ENCODE data around the gene CARD11. TPM values are rescaled to one million over a fixed set of nuclear protein-coding genes. Genes with fewer than 3 reads are reported as not detected.

Gene CARD11
- total and polyA plus RNA-seq, 2 donors (not counting 1 experiment from before 2014, with no cell fraction given): 129 to 135 TPM

GRCh38 chr7:2982831-2983230, 60.8 kb downstream of the CARD11 start:
- Histone ChIP-seq H3K36me3 (replicated peaks in 1 of 2; ENCODE audit: control extremely low read depth in 1 of 2, control insufficient read depth in 1 of 2, extremely low read depth in 1 of 2, insufficient read depth in 2 of 2, low read length in 1 of 2) (peaks cover 0 to 24% of the 10 kb centered on the region in 2 experiments), H3K79me2 (ENCODE audit: control insufficient read depth, insufficient read depth, low read length) (peaks cover 89% of the 10 kb centered on the region), H3K4me2 (replicated peaks; ENCODE audit: low read depth, low read length, poor library complexity, severe bottlenecking) (peak overlapping the region; percentile 47), H3K4me3 (ENCODE audit: control extremely low read depth in 1 of 5, extremely low read depth in 1 of 5, insufficient read depth in 1 of 5, low read depth in 2 of 5, low read length in 4 of 5) (no peak overlapping the region), H3K9ac (ENCODE audit: low read length) (no peak overlapping the region), H3K4me1 (ENCODE audit: control insufficient read depth in 2 of 2, insufficient read depth in 2 of 2, low read length in 2 of 2) (peaks cover 61 to 86% of the 10 kb centered on the region in 2 donors), H3K27me3 (replicated peaks in 1 of 4; ENCODE audit: control extremely low read depth in 1 of 4, control insufficient read depth in 3 of 4, insufficient read depth in 4 of 4, low read length in 3 of 4) (no peaks in the 10 kb centered on the region), H4K20me1 (ENCODE audit: control insufficient read depth, insufficient read depth, low read length, poor library complexity, severe bottlenecking) (peaks cover 48% of the 10 kb centered on the region), H3K9me3 (ENCODE audit: control extremely low read depth in 1 of 3, control insufficient read depth in 2 of 3, insufficient read depth in 1 of 3, low read length in 2 of 3) (peaks cover 0 to 12% (median 0%) of the 10 kb centered on the region in 3 donors), H3K27ac (ENCODE audit: low read length in 2 of 2) (peak overlapping the region; percentile 57 to 92), H2AFZ (ENCODE audit: insufficient read depth, low read depth, low read length, poor library complexity, severe bottlenecking) (no peak overlapping the region)
- TF ChIP-seq EZH2 (IDR thresholded peaks at IDR 0.05; ENCODE audit: borderline replicate concordance, insufficient read depth, low read depth, low read length, poor library complexity, severe bottlenecking): no peak
- TF ChIP-seq, protein P1, sequence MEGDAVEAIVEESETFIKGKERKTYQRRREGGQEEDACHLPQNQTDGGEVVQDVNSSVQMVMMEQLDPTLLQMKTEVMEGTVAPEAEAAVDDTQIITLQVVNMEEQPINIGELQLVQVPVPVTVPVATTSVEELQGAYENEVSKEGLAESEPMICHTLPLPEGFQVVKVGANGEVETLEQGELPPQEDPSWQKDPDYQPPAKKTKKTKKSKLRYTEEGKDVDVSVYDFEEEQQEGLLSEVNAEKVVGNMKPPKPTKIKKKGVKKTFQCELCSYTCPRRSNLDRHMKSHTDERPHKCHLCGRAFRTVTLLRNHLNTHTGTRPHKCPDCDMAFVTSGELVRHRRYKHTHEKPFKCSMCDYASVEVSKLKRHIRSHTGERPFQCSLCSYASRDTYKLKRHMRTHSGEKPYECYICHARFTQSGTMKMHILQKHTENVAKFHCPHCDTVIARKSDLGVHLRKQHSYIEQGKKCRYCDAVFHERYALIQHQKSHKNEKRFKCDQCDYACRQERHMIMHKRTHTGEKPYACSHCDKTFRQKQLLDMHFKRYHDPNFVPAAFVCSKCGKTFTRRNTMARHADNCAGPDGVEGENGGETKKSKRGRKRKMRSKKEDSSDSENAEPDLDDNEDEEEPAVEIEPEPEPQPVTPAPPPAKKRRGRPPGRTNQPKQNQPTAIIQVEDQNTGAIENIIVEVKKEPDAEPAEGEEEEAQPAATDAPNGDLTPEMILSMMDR (IDR thresholded peaks at IDR 0.05): no peak
- H3K9me3 Mint-ChIP-seq (ENCODE audit: insufficient read depth): no peaks in the 10 kb centered on the region
- ATAC-seq (ENCODE audit: low read depth) (no peak), DNase-seq (peak; percentile 67)
- H3K4me3 Mint-ChIP-seq: peak overlapping the region; percentile 30
- peak overlapping the region; percentile 93 for H3K27ac Mint-ChIP-seq
- 0% methylated on average over 2 of the region's 7 CpGs for WGBS (ENCODE audit: insufficient coverage)
- no peaks in the 10 kb centered on the region for H3K27me3 Mint-ChIP-seq
- ChIA-PET CTCF (no interaction called here), POLR2A (interaction anchor here (0.6 to 0.7 kb wide), 2 partner anchors 41 to 58 kb away, joined by 3 to 4 read pairs; no protein-coding TSS in a partner anchor)
- H3K4me1 Mint-ChIP-seq: peaks cover 89% of the 10 kb centered on the region
- intact Hi-C loops (cut with micrococcal nuclease): loop anchor here (10.0 kb wide), 1 partner anchor 612 kb away; no protein-coding TSS in a partner anchor

- Histone ChIP-seq H3K4me3 (ENCODE audit: control extremely low read depth in 1 of 5, extremely low read depth in 1 of 5, insufficient read depth in 1 of 5, low read depth in 2 of 5, low read length in 4 of 5) (no peak overlapping the region), H3K9me3 (ENCODE audit: control extremely low read depth in 1 of 3, control insufficient read depth in 2 of 3, insufficient read depth in 1 of 3, low read length in 2 of 3) (peaks cover 0 to 12% (median 0%) of the 10 kb centered on the region in 3 donors), H3K4me2 (replicated peaks; ENCODE audit: low read depth, low read length, poor library complexity, severe bottlenecking) (peak overlapping the region; percentile 47), H3K9ac (ENCODE audit: low read length) (no peak overlapping the region), H3K79me2 (ENCODE audit: control insufficient read depth, insufficient read depth, low read length) (peaks cover 89% of the 10 kb centered on the region), H3K4me1 (ENCODE audit: control insufficient read depth in 2 of 2, insufficient read depth in 2 of 2, low read length in 2 of 2) (peaks cover 65 to 90% of the 10 kb centered on the region in 2 donors), H3K36me3 (replicated peaks in 1 of 2; ENCODE audit: control extremely low read depth in 1 of 2, control insufficient read depth in 1 of 2, extremely low read depth in 1 of 2, insufficient read depth in 2 of 2, low read length in 1 of 2) (peaks cover 0 to 24% of the 10 kb centered on the region in 2 experiments), H3K27me3 (replicated peaks in 1 of 4; ENCODE audit: control extremely low read depth in 1 of 4, control insufficient read depth in 3 of 4, insufficient read depth in 4 of 4, low read length in 3 of 4) (no peaks in the 10 kb centered on the region), H4K20me1 (ENCODE audit: control insufficient read depth, insufficient read depth, low read length, poor library complexity, severe bottlenecking) (peaks cover 47% of the 10 kb centered on the region), H3K27ac (ENCODE audit: low read length in 2 of 2) (peak overlapping the region; percentile 57 to 92), H2AFZ (ENCODE audit: insufficient read depth, low read depth, low read length, poor library complexity, severe bottlenecking) (no peak overlapping the region)
- ATAC-seq (ENCODE audit: low read depth): no peak
- Mint-ChIP-seq H3K4me3 (peak overlapping the region; percentile 30), H3K27ac (peak overlapping the region; percentile 93), H3K4me1 (peaks cover 92% of the 10 kb centered on the region), H3K9me3 (ENCODE audit: insufficient read depth) (no peaks in the 10 kb centered on the region), H3K27me3 (no peaks in the 10 kb centered on the region)
- ChIA-PET POLR2A (interaction anchor here (0.7 kb wide), 1 partner anchor 41 kb away, joined by 4 read pairs; no protein-coding TSS in a partner anchor), CTCF (no interaction called here)
- TF ChIP-seq, protein P1 (IDR thresholded peaks at IDR 0.05): no peak
- TF ChIP-seq EZH2 (IDR thresholded peaks at IDR 0.05; ENCODE audit: borderline replicate concordance, insufficient read depth, low read depth, low read length, poor library complexity, severe bottlenecking): no peak
- no peak for DNase-seq
- intact Hi-C loops (cut with micrococcal nuclease): loop anchor here (10.0 kb wide), 1 partner anchor 612 kb away; no protein-coding TSS in a partner anchor
- WGBS (ENCODE audit: insufficient coverage): 98% methylated on average over 9 of the region's 11 CpGs
These were observed 61.3 kb downstream of the CARD11 start for GRCh38 chr7:2982401-2982800.
